ENCODE results near the gene PLA2G3. TPM values are rescaled to one million over a fixed set of nuclear protein-coding genes. Genes with fewer than 3 reads are reported as not detected.

Gene PLA2G3
- total RNA-seq, 1 donor from 2014 or later = not detected

DNA sequence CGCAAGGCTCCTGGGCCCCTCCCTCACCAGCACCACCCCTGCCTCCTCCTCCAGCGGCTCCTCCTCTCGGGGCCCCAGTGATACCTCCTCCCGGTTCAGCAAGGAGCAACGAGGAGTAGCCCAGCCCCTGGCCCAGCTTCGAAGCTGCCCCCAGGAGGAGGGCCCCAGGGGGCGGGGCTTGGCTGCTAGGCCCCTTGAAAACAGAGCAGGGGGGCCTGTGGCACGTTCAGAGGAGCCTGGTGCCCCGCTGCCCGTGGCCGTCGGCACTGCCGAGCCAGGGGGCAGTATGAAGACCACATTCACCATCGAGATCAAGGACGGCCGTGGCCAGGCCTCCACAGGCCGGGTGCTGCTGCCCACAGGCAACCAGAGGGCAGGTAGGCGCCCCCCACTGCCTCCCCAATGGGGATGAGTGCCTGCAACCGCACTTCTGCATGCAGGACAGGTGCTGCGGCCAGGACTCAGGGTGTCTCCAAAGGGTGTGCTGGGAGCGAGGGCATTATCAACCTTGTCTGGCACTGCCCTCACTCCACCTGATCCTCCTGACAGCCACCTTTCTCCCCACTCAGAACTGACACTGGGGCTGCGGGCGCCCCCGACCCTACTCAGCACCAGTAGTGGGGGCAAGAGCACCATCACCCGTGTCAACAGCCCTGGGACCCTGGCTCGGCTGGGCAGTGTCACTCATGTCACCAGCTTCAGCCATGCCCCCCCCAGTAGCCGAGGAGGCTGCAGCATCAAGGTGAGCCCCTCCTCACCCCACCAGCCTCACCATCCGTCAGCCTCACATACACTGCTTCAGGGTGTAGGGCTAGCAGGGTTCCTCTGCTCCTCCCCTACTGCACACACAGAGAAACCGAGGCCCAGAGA, 49.0 kb downstream of the PLA2G3 start:
- Histone ChIP-seq H3K4me3 (ENCODE audit: low read length in 3 of 3) (no peak overlapping the region), H3K27ac (ENCODE audit: low read depth, low read length) (no peak overlapping the region), H3K4me1 (ENCODE audit: control insufficient read depth in 3 of 3, insufficient read depth in 3 of 3, low read length in 3 of 3) (peaks cover 31 to 83% (median 70%) of the 10 kb centered on the region in 3 donors)

DNA sequence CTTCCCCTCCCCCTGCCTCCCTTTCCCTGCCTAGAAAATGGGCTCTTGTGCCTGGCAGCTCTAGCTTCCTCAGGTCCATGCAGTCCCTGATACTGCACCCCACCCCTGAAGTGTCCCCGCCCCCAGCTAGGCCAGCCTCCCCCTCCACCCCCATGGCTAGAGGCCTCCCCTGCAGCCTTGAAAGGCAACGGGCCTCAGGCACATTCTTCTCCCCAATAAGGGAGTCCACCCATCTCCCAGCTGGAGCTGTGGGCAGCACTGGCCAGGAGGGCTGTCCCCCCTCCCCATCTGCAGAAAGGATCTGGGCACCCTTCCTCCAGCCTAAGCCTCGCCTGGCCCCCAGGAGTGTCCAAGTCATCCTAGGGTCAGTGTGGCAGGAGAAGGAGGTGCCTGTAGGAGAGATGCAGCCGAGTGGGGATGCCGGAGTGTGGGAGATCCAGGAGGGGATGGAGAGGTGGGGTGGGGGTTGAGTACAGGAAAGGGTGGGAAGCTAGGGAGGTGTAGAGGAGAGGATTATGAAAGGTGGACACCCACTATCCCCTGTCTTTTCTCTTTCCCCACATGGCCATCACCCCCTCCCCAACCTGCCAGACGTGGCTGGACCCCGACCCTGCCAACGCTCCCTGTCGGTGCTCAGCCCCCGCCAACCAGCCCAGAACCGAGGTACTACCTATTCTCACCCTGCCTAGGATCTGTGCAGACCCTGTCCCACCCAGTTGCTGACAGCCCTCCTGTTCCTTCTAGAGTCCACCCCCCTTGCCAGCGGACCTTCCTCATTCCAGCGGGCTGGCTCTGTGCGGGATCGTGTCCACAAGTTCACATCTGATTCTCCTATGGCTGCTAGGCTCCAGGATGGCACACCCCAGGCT, 49.9 kb downstream of the PLA2G3 start:
- Histone ChIP-seq H3K36me3 (ENCODE audit: control insufficient read depth in 3 of 3, insufficient read depth in 3 of 3, low read length in 3 of 3) (peaks cover 31 to 57% (median 45%) of the 10 kb centered on the region in 3 donors), H3K27ac (ENCODE audit: low read depth, low read length) (no peak overlapping the region), H3K9me3 (ENCODE audit: control insufficient read depth in 3 of 3, low read length in 3 of 3) (no peaks in the 10 kb centered on the region), H3K4me1 (ENCODE audit: control insufficient read depth in 3 of 3, insufficient read depth in 3 of 3, low read length in 3 of 3) (peaks cover 28 to 81% (median 66%) of the 10 kb centered on the region in 3 donors), H3K4me3 (ENCODE audit: low read length in 3 of 3) (no peak overlapping the region), H3K27me3 (ENCODE audit: control insufficient read depth in 3 of 3, insufficient read depth in 3 of 3, low read length in 3 of 3) (no peaks in the 10 kb centered on the region), H3K9ac (ENCODE audit: low read depth in 1 of 3, low read length in 3 of 3) (peak overlapping the region in 1 of 3 donors; percentile 8)

More for the DNA sequence above, 49.0 kb downstream of the PLA2G3 start:
- Histone ChIP-seq H3K36me3 (ENCODE audit: control insufficient read depth in 3 of 3, insufficient read depth in 3 of 3, low read length in 3 of 3) (peaks cover 39 to 66% (median 54%) of the 10 kb centered on the region in 3 donors), H3K27me3 (ENCODE audit: control insufficient read depth in 3 of 3, insufficient read depth in 3 of 3, low read length in 3 of 3) (no peaks in the 10 kb centered on the region), H3K9ac (ENCODE audit: low read depth in 1 of 3, low read length in 3 of 3) (peak overlapping the region in 1 of 3 donors; percentile 96), H3K9me3 (ENCODE audit: control insufficient read depth in 3 of 3, low read length in 3 of 3) (no peaks in the 10 kb centered on the region)

GRCh38 chr22:31089160-31090100, 50.9 kb downstream of the PLA2G3 start:
- Histone ChIP-seq H3K9ac (ENCODE audit: low read depth in 1 of 3, low read length in 3 of 3) (peak overlapping the region in 1 of 3 donors; percentile 66), H3K36me3 (ENCODE audit: control insufficient read depth in 3 of 3, insufficient read depth in 3 of 3, low read length in 3 of 3) (peaks cover 22 to 49% (median 35%) of the 10 kb centered on the region in 3 donors), H3K27me3 (ENCODE audit: control insufficient read depth in 3 of 3, insufficient read depth in 3 of 3, low read length in 3 of 3) (no peaks in the 10 kb centered on the region), H3K4me1 (ENCODE audit: control insufficient read depth in 3 of 3, insufficient read depth in 3 of 3, low read length in 3 of 3) (peaks cover 19 to 78% (median 62%) of the 10 kb centered on the region in 3 donors), H3K27ac (ENCODE audit: low read depth, low read length) (peak overlapping the region; percentile 72), H3K4me3 (ENCODE audit: low read length in 3 of 3) (no peak overlapping the region), H3K9me3 (ENCODE audit: control insufficient read depth in 3 of 3, low read length in 3 of 3) (no peaks in the 10 kb centered on the region)

GRCh38 chr22:31088233-31088986, 51.9 kb downstream of the PLA2G3 start:
- Histone ChIP-seq H3K9me3 (ENCODE audit: control insufficient read depth in 3 of 3, low read length in 3 of 3) (no peaks in the 10 kb centered on the region), H3K4me3 (ENCODE audit: low read length in 3 of 3) (no peak overlapping the region), H3K4me1 (ENCODE audit: control insufficient read depth in 3 of 3, insufficient read depth in 3 of 3, low read length in 3 of 3) (peaks cover 29 to 78% (median 62%) of the 10 kb centered on the region in 3 donors), H3K36me3 (ENCODE audit: control insufficient read depth in 3 of 3, insufficient read depth in 3 of 3, low read length in 3 of 3) (peaks cover 22 to 49% (median 31%) of the 10 kb centered on the region in 3 donors), H3K27ac (ENCODE audit: low read depth, low read length) (peak overlapping the region; percentile 72), H3K27me3 (ENCODE audit: control insufficient read depth in 3 of 3, insufficient read depth in 3 of 3, low read length in 3 of 3) (no peaks in the 10 kb centered on the region), H3K9ac (ENCODE audit: low read depth in 1 of 3, low read length in 3 of 3) (peak overlapping the region in 2 of 3 donors; percentile 4 to 66)

- H3K4me3 ChIP-seq (ENCODE audit: low read length in 3 of 3) = no peak overlapping the region
- H3K27ac ChIP-seq (ENCODE audit: low read depth, low read length) = no peak overlapping the region
- H3K36me3 ChIP-seq (ENCODE audit: control insufficient read depth in 3 of 3, insufficient read depth in 3 of 3, low read length in 3 of 3) = peaks cover 22 to 47% (median 31%) of the 10 kb centered on the region in 3 donors
- peaks cover 33 to 80% (median 66%) of the 10 kb centered on the region in 3 donors for H3K4me1 ChIP-seq (ENCODE audit: control insufficient read depth in 3 of 3, insufficient read depth in 3 of 3, low read length in 3 of 3)
- H3K9me3 ChIP-seq (ENCODE audit: control insufficient read depth in 3 of 3, low read length in 3 of 3) = no peaks in the 10 kb centered on the region
- no peaks in the 10 kb centered on the region for H3K27me3 ChIP-seq (ENCODE audit: control insufficient read depth in 3 of 3, insufficient read depth in 3 of 3, low read length in 3 of 3)
- no peak overlapping the region for H3K9ac ChIP-seq (ENCODE audit: low read depth in 1 of 3, low read length in 3 of 3)
These were observed 52.5 kb downstream of the PLA2G3 start for GRCh38 chr22:31087744-31088215.

- Histone ChIP-seq H3K36me3 (ENCODE audit: control insufficient read depth in 3 of 3, insufficient read depth in 3 of 3, low read length in 3 of 3) (peaks cover 21 to 38% (median 26%) of the 10 kb centered on the region in 3 donors), H3K4me1 (ENCODE audit: control insufficient read depth in 3 of 3, insufficient read depth in 3 of 3, low read length in 3 of 3) (peaks cover 33 to 80% (median 65%) of the 10 kb centered on the region in 3 donors), H3K9me3 (ENCODE audit: control insufficient read depth in 3 of 3, low read length in 3 of 3) (no peaks in the 10 kb centered on the region), H3K4me3 (ENCODE audit: low read length in 3 of 3) (no peak overlapping the region), H3K27me3 (ENCODE audit: control insufficient read depth in 3 of 3, insufficient read depth in 3 of 3, low read length in 3 of 3) (no peaks in the 10 kb centered on the region), H3K9ac (ENCODE audit: low read depth in 1 of 3, low read length in 3 of 3) (peak overlapping the region in 1 of 3 donors; percentile 40), H3K27ac (ENCODE audit: low read depth, low read length) (peak overlapping the region; percentile 84)
These were observed 53.5 kb downstream of the PLA2G3 start for GRCh38 chr22:31086703-31087330.

DNA sequence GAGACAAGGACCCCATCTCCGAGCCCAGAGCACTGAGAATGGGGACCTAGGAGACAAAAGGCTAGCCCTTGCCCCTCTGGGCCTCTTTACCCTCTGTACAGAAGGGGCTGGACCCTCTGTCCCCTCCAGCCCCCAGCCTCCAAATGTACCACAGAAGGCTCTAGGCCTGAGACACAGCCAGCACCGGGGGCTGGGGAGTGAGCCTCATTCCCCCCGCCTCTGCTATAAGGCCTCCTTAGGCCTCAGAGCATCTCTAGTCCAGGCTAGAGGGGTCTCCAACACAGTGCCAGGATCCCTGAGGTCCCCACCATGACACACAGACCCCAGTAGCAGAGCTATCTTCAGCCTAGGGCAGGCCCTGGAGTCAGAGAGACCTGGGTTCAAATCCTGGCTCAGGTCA, 54.4 kb downstream of the PLA2G3 start:
- H3K4me3 ChIP-seq (ENCODE audit: low read length in 3 of 3) = peak overlapping the region in 1 of 3 donors; percentile 91
- H3K4me1 ChIP-seq (ENCODE audit: control insufficient read depth in 3 of 3, insufficient read depth in 3 of 3, low read length in 3 of 3) = peaks cover 37 to 78% (median 65%) of the 10 kb centered on the region in 3 donors
- no peaks in the 10 kb centered on the region for H3K9me3 ChIP-seq (ENCODE audit: control insufficient read depth in 3 of 3, low read length in 3 of 3)
- H3K27ac ChIP-seq (ENCODE audit: low read depth, low read length) = peak overlapping the region; percentile 84
- no peaks in the 10 kb centered on the region for H3K27me3 ChIP-seq (ENCODE audit: control insufficient read depth in 3 of 3, insufficient read depth in 3 of 3, low read length in 3 of 3)
- peak overlapping the region; percentile 51 to 88 (median 74) for H3K9ac ChIP-seq (ENCODE audit: low read depth in 1 of 3, low read length in 3 of 3)
- H3K36me3 ChIP-seq (ENCODE audit: control insufficient read depth in 3 of 3, insufficient read depth in 3 of 3, low read length in 3 of 3) = peaks cover 14 to 31% (median 20%) of the 10 kb centered on the region in 3 donors

GRCh38 chr22:31085493-31085824, 54.8 kb downstream of the PLA2G3 start:
- Histone ChIP-seq H3K9ac (ENCODE audit: low read depth in 1 of 3, low read length in 3 of 3) (peak overlapping the region; percentile 51 to 88 (median 74)), H3K27ac (ENCODE audit: low read depth, low read length) (peak overlapping the region; percentile 84), H3K4me1 (ENCODE audit: control insufficient read depth in 3 of 3, insufficient read depth in 3 of 3, low read length in 3 of 3) (peaks cover 40 to 80% (median 68%) of the 10 kb centered on the region in 3 donors), H3K9me3 (ENCODE audit: control insufficient read depth in 3 of 3, low read length in 3 of 3) (no peaks in the 10 kb centered on the region), H3K4me3 (ENCODE audit: low read length in 3 of 3) (peak overlapping the region; percentile 71 to 91 (median 83)), H3K36me3 (ENCODE audit: control insufficient read depth in 3 of 3, insufficient read depth in 3 of 3, low read length in 3 of 3) (peaks cover 14 to 27% (median 20%) of the 10 kb centered on the region in 3 donors), H3K27me3 (ENCODE audit: control insufficient read depth in 3 of 3, insufficient read depth in 3 of 3, low read length in 3 of 3) (no peaks in the 10 kb centered on the region)
